AG08396 (cell line): ENCODE measurements around the gene FAM47B.
A peak's percentile ranks its signal among the peaks of the same experiment; 100 is the strongest.

Experiments
- DNase-seq: peaks from one replicate; pipeline ENCODE4 v3.0.0; 2012; ENCODE audit warnings: low spot score, mixed read lengths

Gene FAM47B

DNA sequence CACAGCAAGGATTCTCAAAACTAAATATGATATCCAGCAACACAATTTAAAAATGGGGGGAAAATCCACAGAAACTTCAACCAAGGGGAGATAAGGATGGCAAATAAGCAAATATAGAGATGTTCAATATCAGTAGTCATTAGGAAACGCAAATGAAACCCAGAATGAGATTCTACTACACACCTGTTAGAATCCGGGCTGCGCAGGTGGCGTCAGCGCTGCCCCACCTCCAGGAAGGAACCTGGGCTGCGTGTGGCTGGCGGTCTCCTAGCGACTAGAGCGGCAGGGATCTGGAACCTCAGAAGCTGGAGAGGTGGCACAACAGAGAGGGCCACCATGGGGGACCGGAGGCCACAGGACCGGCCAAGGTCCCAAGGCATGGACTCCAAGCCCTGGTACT lies at the start of gene FAM47B:
Gene FAM47B (plus strand): TSS at position 301 of the 400 bp plus-strand sequence. CDS start 36 bp downstream, at position 337.
- no peak for DNase-seq

DNA sequence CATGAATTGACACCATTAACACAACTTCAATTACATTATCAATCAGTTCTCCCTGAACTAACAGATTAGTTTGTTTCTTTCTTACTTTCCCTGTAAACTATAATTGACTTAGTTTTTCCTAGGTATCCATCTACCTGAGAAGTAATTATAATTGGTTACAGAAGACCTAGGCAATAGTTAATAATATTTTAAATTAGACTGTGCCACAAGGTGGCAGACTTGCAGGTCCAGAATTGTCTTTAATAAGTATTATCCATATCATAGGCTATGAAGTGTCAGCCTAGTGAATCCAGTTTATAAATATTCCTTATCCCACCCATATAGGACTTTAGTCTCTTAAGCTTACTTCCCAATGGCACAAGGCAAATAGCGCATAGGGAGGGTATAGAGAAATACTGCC lies 48.9 kb upstream of the FAM47B start:
- DNase-seq = no peak

DNA sequence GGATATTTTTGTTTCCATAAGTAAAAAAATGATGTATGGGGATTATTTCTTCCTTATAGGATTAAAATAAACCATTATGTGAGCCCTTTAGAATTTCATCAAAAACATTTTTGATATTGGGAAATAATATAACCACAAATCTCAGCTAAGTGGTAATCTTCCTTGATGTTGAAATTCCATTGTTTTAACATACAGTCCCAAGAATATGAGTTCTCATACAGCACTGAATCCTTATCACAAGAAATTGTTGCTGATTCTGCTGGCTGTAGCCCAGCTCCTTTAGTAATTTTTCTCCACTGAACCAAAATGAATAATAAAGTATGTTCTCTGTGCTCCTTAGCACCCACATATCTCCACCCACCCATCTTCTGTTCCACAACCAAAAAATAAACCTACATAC lies 41.9 kb upstream of the FAM47B start:
- no peak for DNase-seq

DNA sequence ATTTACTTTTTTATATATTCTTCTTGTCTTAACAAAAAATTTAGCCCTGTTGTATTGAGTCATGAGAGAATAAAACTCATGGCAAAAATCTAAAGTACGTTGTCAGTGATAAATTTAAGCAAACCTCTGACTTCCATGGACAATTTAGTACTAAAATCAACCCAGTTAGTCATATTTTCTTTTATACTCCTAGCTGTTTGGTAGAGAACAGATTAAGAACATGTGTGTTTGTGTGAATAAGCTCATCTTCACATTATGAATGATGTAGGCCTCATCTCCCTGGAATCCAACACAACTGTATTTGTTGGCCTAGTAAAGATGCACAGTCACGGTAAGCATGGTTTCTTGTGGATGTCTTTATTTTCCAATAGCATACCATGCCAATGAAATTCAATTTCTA lies 40.8 kb upstream of the FAM47B start:
- no peak for DNase-seq

DNA sequence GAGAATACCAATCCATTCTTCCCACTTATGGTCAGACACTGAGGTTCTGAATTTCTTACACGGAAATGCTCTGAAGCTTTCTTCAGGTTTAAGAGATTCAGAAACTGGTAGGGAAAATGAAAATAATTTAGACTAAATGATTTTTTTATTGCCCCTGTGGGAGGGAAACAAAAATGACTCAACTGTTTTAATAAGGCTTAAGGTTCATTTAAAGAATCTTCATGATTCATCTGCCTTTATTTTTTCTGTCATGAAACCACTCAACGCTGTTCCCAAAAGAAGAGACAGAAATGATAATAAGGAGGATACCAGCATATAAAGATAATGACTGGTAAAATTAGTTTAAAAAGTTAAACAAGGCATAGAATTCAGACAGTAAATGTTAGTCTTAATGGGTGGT lies 39.3 kb upstream of the FAM47B start:
- no peak for DNase-seq

DNA sequence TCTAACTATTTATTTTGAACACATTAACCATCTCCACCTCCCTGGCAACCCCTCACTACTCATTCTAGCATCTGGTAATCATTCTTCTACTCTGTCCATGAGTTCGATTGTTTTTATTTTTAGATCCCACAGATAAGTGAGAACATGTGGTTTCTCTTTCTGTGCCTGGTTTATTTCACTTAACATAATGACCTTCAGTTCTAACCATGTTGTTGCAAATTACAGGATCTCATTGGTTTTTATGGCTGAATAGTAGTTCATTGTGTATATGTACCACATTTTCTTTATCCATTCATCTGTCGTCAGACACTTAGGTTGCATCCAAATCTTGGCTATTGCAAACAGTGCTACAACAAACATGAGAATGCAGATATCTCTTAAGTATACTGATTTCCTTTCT lies 33.4 kb upstream of the FAM47B start:
- no peak for DNase-seq

DNA sequence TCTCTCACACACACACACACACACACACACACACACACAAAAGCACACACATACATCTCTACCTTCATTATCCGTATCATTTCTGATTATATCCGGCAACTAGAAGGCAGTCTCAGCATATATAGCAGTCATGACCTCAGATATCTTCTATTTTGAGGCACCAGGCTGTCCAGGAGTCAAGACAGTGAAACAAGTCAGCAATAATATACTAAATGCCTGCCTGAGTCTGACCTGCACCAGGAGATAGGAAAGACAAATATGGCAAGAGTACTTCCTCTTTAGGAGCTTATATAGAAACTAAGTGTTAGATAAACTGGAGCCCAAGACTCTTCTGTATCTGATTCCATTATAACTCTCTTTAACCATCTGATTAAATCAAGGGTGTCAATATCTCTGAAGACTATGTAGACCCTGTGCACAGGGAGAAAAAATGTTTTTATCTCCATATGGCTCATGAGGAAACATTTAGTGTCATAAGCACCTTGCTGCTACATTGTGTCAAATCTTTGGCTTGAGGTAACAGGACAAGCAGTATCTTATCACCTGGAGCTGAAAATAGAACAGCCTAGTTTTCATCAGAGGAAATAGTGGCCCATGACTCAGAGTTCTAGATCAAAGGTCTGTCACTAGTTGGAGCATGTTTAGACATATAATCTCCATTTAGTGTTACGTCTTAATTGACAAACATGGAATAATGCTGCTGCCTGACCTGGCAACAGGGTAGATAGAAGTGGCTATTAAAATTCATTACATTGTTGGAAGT lies 27.0 kb upstream of the FAM47B start:
- no peak for DNase-seq

DNA sequence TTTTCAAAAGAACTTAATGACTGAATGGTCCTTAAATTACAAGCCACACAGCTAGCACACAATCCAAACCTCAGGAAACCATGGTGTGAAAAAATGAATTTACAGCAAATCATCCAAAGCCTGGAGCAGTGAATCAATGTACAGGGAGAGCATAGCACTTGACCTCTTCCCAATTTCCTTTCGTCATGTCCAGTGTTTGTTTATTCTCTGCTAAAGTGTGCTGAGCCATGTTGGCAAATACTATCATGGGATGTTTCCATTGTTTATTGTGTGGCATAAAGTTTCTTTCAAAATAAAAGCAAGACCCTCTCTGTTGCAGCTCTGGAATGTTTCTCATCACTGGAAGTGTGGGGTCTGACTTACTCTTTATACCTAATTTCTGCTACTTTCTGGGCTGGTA lies 25.4 kb upstream of the FAM47B start:
- no peak for DNase-seq

DNA sequence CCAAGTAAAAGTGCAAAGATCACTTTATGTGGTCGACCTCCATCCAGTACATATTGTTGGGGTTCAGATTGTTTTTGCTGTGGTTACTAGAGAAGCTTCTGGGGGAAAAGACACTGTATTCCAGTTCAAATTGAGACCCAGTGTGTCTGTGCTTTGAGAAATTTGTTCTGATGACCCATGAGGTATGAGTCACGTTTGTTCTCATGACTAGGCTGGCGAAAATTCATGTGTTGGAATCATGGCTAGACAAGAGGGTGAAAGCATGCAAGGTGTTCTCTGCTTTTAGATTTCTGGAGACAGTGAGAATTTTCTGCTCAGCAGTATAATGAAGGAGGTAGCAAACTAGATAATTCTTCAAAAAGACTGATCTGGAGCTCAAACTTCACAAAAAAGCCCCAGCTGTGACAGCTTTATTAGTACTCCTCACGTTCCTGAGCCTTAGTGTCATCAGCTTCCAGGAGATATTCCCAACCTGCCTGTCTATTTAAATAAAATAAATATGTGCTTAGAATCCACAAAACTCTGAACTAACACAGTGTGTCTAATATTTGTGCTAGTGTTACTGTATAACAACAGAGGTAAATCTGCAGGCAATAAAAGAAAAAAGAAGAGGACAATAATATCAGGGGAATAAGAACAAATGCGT lies 24.4 kb upstream of the FAM47B start:
- peak; percentile 26 for DNase-seq

DNA sequence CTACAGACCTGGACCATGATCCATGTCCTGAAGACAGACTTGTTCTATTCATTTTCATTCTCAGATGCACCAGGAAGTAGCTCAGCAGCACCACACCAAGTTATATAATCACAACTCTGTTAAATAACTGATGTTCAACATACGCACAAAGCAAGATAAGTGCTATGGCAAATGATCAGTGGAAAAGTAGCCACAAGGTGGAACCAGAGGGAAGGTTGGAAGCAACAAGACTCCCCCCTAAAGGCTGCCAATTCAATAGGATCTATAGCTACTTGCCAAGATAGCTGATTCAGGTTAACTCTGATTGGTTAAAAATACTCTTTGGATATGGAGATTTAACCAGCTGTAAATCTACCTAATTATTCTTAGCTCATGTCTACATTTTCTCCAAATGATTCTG lies 23.7 kb upstream of the FAM47B start:
- DNase-seq = peak; percentile 28

DNA sequence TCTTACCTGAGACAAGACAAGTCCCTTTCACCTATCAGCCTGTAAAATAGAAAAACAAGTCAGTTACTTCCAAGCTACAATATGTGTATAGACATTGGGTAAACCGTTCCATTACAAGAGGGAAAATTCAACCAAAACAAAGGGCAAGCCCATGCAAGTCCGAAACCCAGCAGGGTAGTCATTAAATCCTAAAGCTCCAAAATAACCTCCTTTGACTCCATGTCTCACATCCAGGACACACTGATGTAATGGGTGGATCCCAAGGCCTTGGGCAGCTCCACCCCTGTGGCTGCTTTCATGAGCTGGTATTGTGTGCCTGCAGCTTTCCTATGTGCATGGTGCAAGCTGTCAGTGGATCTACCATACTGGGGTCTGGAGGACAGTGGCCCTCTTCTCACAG lies 14.7 kb upstream of the FAM47B start:
- DNase-seq = no peak

DNA sequence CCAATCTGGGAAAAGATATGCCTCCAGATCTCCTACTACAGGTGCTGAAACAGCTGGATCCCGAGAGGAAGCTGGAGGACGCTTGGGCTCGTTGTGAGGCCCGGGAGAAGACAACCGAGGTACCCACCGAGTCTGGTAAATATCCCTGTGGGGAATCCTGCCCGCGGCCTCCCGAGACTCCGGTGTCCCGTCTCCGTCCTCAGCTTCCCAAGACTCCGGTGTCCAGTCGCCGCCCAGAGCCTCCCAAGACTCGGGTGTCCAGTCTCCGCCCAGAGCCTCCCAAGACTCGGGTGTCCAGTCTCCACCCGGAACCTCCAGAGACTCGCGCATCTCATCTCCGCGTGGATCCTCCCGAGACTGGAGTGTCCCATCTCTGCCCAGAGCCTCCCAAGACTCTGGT lies 639 bp downstream of the FAM47B start:
- no peak for DNase-seq

DNA sequence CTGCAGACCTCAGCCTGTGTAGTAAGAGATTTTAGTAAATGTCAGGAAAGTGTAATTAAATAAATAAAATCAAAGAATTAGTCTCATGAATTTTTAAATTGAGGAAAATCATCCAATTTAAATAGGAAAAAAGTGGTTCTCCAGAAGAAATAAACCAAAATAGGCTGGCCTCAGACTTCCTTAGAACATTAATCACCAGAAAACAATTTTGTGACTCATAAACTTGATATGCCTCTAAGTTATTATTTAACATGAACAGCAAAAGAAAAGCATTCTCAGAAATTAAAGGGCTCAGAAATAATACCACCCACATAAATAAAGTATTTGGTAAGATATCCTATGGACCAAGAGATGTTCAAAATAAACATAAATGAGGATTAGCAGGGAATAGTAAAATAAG lies 14.3 kb downstream of the FAM47B start:
- DNase-seq = peak; percentile 27

DNA sequence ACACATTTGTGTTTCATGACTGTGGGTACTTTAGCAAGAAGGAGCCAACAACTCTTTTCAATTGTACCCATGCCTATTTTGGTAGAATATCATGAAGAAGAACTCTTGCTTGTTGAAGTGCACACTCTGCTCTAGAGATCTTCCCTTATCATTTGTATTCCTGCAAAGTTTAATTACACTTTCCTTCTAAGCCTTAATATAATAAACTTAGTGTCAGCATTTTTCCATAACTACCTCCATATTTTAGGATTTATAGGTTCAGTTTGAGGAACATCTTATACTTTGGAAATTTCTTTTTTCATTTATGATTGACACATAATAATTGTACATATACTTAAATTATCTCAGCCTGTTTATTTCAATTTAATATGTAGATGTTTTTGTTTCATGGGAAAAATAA lies 19.1 kb downstream of the FAM47B start:
- DNase-seq = no peak

DNA sequence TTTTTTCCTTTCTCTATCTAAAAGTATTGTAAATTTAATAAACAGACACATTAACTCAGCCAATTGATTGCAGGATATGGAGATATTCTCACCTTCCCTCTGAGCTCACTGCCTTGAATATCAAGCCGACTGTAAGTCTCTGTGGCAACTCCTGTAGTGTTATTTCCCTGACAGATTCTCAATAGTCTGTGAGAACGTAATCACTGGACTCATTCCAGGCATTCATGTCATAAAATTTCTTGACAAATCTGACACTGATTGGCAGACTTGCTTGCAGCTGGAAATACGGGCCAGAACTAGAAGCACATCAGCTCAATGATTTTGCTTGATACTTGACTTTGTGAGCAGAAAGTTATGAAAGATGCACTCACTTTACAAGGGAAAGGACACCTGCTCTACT lies 29.6 kb downstream of the FAM47B start:
- no peak for DNase-seq

DNA sequence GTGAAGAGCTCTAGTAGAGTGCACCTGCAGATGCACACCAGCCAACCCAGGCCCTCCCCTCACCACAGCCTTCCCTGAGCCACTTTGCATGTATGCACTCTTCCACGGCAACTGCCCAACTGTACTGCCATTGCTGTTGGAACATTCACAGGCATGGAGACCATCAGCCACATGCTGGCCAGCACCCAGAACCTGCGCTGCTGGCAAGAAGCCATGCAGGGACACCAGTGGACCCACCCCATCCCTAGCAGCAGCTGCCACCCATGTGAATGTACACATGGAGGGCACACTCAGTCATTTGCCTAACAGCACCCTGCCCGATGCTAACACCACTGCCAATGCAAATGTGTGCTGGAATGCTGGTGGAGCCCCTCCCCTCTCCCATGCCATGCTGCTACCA lies 35.6 kb downstream of the FAM47B start:
- DNase-seq = no peak

DNA sequence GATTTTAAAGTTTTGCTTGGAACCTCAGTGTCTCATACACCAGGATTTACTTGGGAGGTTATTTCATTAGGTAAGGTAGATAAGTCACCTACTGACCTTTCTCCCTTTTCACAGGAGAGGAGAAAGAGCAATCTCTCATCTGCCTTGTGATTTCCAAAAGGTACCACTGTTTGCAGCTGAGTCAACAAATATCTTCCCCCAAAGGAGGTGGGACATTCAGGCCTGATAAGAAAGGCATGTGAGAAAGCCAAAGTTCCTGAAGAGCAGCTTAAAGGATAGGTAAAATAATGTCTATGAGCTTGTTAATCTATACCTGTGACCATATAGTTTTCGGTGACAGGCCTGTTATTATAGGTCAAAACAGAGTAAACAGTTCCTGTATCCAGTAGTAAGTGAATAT lies 45.0 kb downstream of the FAM47B start:
- no peak for DNase-seq
